ENCODE data around the gene WDR59.
"Not testable (repeated sequence)": the region's sequence is repeated elsewhere in the genome, so short reads cannot be mapped to it uniquely, and the experiment has no call there.

WDR59 gene

GRCh38 chr16:74909665-74910064 lies 75.3 kb downstream of the WDR59 start:
- Histone ChIP-seq H3K36me3 (replicated peaks; ENCODE audit: insufficient read depth, low read length) (no peaks in the 10 kb centered on the region), H3K4me3 (ENCODE audit: low read length) (no peak overlapping the region), H3K27ac (ENCODE audit: low read length) (no peak overlapping the region), H3K9me2 (replicated peaks; ENCODE audit: insufficient read depth, low read length) (no peaks in the 10 kb centered on the region), H3K4me2 (ENCODE audit: low read depth, low read length) (no peak overlapping the region), H3K9ac (ENCODE audit: low read length) (no peak overlapping the region), H3K9me3 (replicated peaks; ENCODE audit: insufficient read depth, low read length) (no peaks in the 10 kb centered on the region), H3F3A (ENCODE audit: insufficient read depth, low read length) (no peaks in the 10 kb centered on the region), H3K4me1 (ENCODE audit: low read length) (no peaks in the 10 kb centered on the region), H3K27me3 (replicated peaks; ENCODE audit: insufficient read depth, low read length) (no peaks in the 10 kb centered on the region), H2AFZ (ENCODE audit: low read length) (no peak overlapping the region), H4K20me1 (ENCODE audit: insufficient read depth, low read length) (no peaks in the 10 kb centered on the region), H3K79me2 (ENCODE audit: low read length) (no peaks in the 10 kb centered on the region)
- TF ChIP-seq EZH2 (optimal IDR thresholded peaks at IDR 0.05; ENCODE audit: low read depth, low read length) (no peak), EZH2phosphoT487 (IDR thresholded peaks at IDR 0.05; ENCODE audit: low read length) (no peak), CTCF (IDR thresholded peaks at IDR 0.05; ENCODE audit: low read length) (no peak)
- no peak for DNase-seq

GRCh38 chr16:74908759-74909158 lies 76.2 kb downstream of the WDR59 start:
- not testable (repeated sequence) for H4K20me1 ChIP-seq (ENCODE audit: insufficient read depth, low read length); DNase-seq; H3K79me2 ChIP-seq (ENCODE audit: low read length); H3K9ac ChIP-seq (ENCODE audit: low read length); H3K9me2 ChIP-seq (replicated peaks; ENCODE audit: insufficient read depth, low read length); H3K4me3 ChIP-seq (ENCODE audit: low read length); H3K27me3 ChIP-seq (replicated peaks; ENCODE audit: insufficient read depth, low read length); H3K27ac ChIP-seq (ENCODE audit: low read length); H3K9me3 ChIP-seq (replicated peaks; ENCODE audit: insufficient read depth, low read length); H3K4me1 ChIP-seq (ENCODE audit: low read length); H3K4me2 ChIP-seq (ENCODE audit: low read depth, low read length); H2AFZ ChIP-seq (ENCODE audit: low read length); H3F3A ChIP-seq (ENCODE audit: insufficient read depth, low read length); H3K36me3 ChIP-seq (replicated peaks; ENCODE audit: insufficient read depth, low read length)

- H3K36me3 ChIP-seq (replicated peaks; ENCODE audit: insufficient read depth, low read length) = no peaks in the 10 kb centered on the region
- H3K27ac ChIP-seq (ENCODE audit: low read length) = no peak overlapping the region
- no peak for TF ChIP-seq EZH2phosphoT487 (IDR thresholded peaks at IDR 0.05; ENCODE audit: low read length)
- TF ChIP-seq EZH2 (optimal IDR thresholded peaks at IDR 0.05; ENCODE audit: low read depth, low read length) = no peak
- no peak for TF ChIP-seq CTCF (IDR thresholded peaks at IDR 0.05; ENCODE audit: low read length)
- H2AFZ ChIP-seq (ENCODE audit: low read length) = no peak overlapping the region
- H3K9me3 ChIP-seq (replicated peaks; ENCODE audit: insufficient read depth, low read length) = no peaks in the 10 kb centered on the region
- no peaks in the 10 kb centered on the region for H3K79me2 ChIP-seq (ENCODE audit: low read length)
- no peaks in the 10 kb centered on the region for H3K9me2 ChIP-seq (replicated peaks; ENCODE audit: insufficient read depth, low read length)
- no peaks in the 10 kb centered on the region for H3K4me1 ChIP-seq (ENCODE audit: low read length)
- no peaks in the 10 kb centered on the region for H4K20me1 ChIP-seq (ENCODE audit: insufficient read depth, low read length)
- H3F3A ChIP-seq (ENCODE audit: insufficient read depth, low read length) = no peaks in the 10 kb centered on the region
- H3K4me2 ChIP-seq (ENCODE audit: low read depth, low read length) = no peak overlapping the region
- DNase-seq = no peak
- no peak overlapping the region for H3K9ac ChIP-seq (ENCODE audit: low read length)
- H3K27me3 ChIP-seq (replicated peaks; ENCODE audit: insufficient read depth, low read length) = no peaks in the 10 kb centered on the region
- H3K4me3 ChIP-seq (ENCODE audit: low read length) = no peak overlapping the region
These were observed 80.8 kb downstream of the WDR59 start for GRCh38 chr16:74903901-74904678.

- H2AFZ ChIP-seq (ENCODE audit: low read length) = no peak overlapping the region
- no peak for DNase-seq
- H3K36me3 ChIP-seq (replicated peaks; ENCODE audit: insufficient read depth, low read length) = no peaks in the 10 kb centered on the region
- H3K4me1 ChIP-seq (ENCODE audit: low read length) = no peaks in the 10 kb centered on the region
- H3K9me2 ChIP-seq (replicated peaks; ENCODE audit: insufficient read depth, low read length) = no peaks in the 10 kb centered on the region
- H3K27me3 ChIP-seq (replicated peaks; ENCODE audit: insufficient read depth, low read length) = no peaks in the 10 kb centered on the region
- no peak overlapping the region for H3K9ac ChIP-seq (ENCODE audit: low read length)
- H4K20me1 ChIP-seq (ENCODE audit: insufficient read depth, low read length) = no peaks in the 10 kb centered on the region
- no peak overlapping the region for H3K4me3 ChIP-seq (ENCODE audit: low read length)
- H3K79me2 ChIP-seq (ENCODE audit: low read length) = no peaks in the 10 kb centered on the region
- no peaks in the 10 kb centered on the region for H3F3A ChIP-seq (ENCODE audit: insufficient read depth, low read length)
- no peak for TF ChIP-seq CTCF (IDR thresholded peaks at IDR 0.05; ENCODE audit: low read length)
- TF ChIP-seq EZH2phosphoT487 (IDR thresholded peaks at IDR 0.05; ENCODE audit: low read length) = no peak
- TF ChIP-seq EZH2 (optimal IDR thresholded peaks at IDR 0.05; ENCODE audit: low read depth, low read length) = no peak
- no peaks in the 10 kb centered on the region for H3K9me3 ChIP-seq (replicated peaks; ENCODE audit: insufficient read depth, low read length)
- no peak overlapping the region for H3K27ac ChIP-seq (ENCODE audit: low read length)
- H3K4me2 ChIP-seq (ENCODE audit: low read depth, low read length) = no peak overlapping the region
These were observed 81.8 kb downstream of the WDR59 start for GRCh38 chr16:74903120-74903519.
